IPS-NIHi7 (cell line): Measurements from ENCODE around the gene CD320.
"Not testable (repeated sequence)": the region's sequence is repeated elsewhere in the genome, so short reads cannot be mapped to it uniquely, and the experiment has no call there.

ENCODE experiments used
- DNase-seq: peaks from one replicate; pipeline ENCODE4 v3.0.0; 2012; ENCODE audit warnings: mixed read lengths; ENCODE audit errors: extremely low spot score

Gene CD320

GRCh38 chr19:8310342-8311055, 2.3 kb upstream of the CD320 start:
- DNase-seq, result no peak

DNA sequence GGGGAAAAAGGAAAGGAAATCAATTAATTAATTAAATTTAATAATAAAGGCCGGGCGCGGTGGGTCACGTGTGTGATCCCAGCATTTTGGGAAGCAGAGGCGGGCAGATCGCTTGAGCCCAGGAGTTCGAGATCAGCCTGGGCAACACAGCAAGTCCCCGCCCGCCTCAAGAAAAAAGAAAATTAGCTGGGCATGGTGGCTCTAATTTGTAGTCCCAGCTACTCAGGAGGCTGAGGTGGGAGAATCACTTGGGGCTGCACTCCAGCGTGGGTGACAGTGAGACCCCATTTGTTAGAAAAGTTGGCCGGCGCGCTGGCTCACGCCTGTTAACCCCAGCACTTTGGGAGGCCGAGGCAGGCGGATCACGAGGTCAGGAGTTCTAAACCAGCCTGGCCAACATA, 733 bp upstream of the CD320 start:
- no peak for DNase-seq

GRCh38 chr19:8307400-8307964, 676 bp downstream of the CD320 start:
- DNase-seq, result no peak

DNA sequence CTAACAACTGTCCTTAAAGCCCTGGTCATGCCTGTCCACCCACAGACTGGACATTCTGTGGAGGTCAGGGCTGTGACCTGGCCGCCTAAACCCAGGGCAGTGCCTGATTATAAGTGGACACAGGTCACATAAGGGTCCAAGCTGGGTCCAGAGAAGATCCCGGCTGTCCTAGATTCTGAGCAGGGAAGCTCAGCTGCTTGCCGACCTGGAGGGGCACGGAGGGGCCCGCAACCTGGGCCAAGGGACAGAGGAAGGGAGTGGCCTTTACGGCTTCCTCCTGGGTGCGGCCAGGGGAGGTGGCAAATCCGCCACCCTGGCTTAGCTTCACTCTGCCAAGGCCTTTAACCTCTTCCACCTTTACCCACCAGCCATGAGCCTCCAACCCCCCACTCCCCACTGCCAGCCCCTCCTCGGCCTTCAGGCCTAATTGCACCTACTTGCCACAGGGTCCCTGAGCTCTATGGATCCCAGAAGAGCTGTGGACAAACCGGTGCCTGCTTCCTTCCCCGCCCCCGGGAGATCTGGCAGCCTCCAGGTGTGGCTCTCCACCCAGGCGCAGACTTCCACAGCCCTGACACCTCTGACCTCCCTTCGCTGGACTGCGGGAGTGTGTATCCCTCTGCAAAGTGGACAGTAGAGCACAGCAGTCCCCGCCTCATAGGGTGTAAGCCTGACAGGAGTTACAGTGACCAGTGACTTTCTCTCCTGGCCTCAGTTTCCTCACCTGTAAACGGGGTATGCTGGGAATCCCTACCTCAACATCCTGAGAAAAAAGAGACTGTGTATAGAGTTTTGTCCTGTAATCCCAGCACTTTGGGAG, 1.7 kb downstream of the CD320 start:
- no peak for DNase-seq

DNA sequence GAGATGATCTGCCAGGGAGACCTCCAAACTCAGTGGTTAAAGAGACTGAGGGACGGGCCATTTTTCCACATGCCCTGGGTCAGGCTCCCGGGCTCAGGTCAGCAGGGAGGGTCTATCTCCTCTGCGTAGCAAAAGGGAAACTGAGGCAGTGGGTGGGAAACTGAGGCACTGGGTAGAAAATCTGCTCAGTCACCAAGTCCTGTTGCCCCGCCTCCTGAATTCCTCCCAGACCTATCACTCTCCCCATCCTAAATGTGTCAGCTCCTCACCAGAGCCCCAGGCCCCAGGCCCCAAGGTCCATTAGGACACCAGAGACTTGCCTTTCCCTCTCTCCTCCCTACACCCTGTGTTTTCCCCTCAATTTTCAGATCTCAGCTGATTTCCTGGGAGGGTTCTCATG, 2.4 kb downstream of the CD320 start:
- no peak for DNase-seq

DNA sequence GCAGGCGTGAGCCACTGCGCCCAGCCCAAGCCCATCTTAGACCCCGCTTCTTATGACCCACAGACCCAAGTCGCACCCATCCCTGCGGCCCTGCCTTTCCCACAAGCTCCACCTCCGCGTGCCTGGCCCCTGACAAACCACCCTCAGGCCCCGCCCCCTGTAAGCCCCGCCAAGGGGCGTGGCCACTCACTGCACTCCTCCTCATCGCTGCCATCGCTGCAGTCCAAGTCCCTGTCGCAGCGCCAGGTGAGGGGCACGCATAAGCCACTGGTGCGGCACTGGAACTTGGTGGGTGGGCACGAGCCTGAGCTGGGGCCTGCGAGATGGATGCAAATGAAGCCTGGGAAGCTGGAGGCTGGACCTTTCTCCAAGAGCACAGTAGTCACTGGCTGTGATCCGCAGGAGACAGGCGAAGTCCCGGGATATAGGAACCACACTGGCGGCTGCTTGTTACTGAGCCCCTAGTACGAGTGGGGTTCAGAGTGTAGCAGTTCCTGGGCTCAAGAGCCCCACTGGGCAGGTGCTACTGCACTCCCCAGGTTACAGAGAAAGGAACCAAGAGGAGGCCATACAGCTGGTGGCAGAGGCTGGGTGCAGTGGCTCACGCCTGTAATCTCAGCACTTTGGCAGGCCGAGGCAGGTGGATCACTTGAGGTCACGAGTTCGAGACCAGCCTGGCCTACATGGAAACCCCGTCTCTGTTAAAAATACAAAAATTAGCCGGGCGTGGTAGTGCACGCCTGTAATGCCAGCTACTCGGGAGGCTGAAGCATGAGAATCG, 3.1 kb downstream of the CD320 start:
- peak; percentile 94 for DNase-seq

- DNase-seq, result no peak
Measured at GRCh38 chr19:8302734-8303133, 5.4 kb downstream of the CD320 start.

DNA sequence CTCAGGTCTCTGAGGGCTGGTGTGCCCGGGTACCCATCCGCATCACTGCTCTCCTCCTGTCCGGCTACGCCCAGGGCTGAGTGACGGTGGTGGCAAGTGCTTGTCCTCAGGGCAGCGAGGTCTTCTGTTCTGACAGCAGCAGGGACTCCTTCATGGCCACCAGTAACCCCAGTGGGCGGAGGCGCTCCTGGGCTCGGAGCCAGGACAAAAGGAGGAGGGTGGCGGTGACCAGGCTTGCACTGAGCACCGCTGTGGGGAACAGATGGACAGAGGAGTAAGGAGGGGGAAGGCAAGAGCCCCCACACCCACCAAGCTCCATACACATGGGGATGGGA, 5.8 kb downstream of the CD320 start:
- no peak for DNase-seq

GRCh38 chr19:8291337-8291736, 16.8 kb downstream of the CD320 start:
- DNase-seq, result not testable (repeated sequence)

DNA sequence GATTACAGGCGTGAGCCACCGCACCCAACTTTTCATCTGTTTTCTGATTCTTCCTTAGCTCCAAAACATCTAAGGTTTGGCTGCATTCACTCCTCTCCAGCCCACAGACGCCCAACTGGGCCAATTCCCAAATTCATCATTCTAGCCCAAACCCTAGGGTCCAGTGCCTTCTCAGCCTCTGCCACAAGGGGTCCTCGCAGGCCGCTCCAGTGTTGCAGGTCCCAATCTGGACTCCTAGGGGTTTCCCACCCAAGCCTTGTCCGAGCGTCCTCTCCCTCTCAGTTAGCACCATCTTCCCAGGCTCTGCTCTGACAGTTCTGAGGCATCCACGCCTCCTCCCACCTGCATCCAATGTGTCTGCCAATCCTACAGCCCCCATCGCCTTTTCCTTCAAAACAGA, 31.6 kb downstream of the CD320 start:
- not testable (repeated sequence) for DNase-seq

GRCh38 chr19:8269724-8270123, 38.4 kb downstream of the CD320 start:
- no peak for DNase-seq

- DNase-seq, result no peak
Measured at GRCh38 chr19:8265872-8266271, 42.3 kb downstream of the CD320 start.

GRCh38 chr19:8264248-8264647, 43.9 kb downstream of the CD320 start:
- not testable (repeated sequence) for DNase-seq

DNA sequence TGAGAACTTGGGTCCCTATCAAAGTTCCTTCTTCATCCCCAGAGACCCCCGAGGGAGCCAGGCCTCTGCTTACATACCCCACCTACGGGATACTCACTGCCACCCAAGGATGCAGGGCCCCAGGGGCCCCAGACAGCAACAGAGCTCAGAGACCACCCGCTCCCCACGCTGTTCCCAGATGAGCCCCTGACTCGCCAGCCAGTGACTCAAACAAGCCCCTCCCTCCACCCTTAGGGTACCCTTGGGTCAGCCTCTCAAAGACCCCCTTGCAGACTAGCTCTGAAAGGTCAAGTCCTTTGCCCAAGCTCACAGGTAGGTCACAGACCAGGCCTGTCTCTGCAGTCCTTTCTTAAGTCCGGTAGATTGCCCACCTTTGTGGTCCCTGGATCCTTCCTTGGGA, 45.7 kb downstream of the CD320 start:
- no peak for DNase-seq

- no peak for DNase-seq
Measured at GRCh38 chr19:8261881-8262280, 46.3 kb downstream of the CD320 start.

GRCh38 chr19:8261347-8261746, 46.8 kb downstream of the CD320 start:
- no peak for DNase-seq

DNA sequence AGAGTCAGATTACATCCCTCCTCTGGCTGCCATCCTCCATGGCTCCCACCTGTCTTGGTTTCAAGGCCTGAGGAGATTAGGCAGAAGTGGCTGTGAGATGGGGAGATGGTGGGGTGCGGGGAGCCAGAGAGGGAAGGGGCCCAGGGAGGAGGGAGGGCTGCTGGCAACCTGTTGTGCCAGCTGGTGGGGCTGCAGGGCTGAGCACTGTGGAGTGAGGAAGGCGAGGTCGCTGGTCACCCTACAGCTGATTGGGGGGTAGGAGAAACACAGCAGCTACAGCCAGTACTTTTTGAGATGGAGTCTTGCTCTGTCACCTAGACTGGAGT, 48.3 kb downstream of the CD320 start:
- no peak for DNase-seq

GRCh38 chr19:8259142-8259921, 48.8 kb downstream of the CD320 start:
- no peak for DNase-seq

DNA sequence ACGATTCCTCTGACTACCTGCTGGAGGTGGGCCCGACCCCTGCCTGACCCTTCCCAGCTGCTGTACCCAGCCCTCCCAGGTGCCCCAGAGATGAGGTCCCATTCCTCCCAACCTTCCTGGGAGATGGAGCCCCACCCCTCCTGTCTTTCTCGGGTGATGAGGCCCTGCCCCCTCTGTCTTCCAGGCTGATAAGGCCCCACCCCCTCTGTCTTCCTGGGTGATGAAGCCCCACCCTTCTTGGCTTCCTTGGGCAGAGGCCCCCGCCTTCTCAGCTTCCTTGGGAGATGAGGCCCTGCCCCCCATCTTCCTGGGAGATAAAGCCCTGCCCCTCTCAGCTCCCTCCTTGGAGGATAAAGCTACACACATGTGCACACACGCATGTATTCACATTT, 51.1 kb downstream of the CD320 start:
- DNase-seq, result peak; percentile 46

DNA sequence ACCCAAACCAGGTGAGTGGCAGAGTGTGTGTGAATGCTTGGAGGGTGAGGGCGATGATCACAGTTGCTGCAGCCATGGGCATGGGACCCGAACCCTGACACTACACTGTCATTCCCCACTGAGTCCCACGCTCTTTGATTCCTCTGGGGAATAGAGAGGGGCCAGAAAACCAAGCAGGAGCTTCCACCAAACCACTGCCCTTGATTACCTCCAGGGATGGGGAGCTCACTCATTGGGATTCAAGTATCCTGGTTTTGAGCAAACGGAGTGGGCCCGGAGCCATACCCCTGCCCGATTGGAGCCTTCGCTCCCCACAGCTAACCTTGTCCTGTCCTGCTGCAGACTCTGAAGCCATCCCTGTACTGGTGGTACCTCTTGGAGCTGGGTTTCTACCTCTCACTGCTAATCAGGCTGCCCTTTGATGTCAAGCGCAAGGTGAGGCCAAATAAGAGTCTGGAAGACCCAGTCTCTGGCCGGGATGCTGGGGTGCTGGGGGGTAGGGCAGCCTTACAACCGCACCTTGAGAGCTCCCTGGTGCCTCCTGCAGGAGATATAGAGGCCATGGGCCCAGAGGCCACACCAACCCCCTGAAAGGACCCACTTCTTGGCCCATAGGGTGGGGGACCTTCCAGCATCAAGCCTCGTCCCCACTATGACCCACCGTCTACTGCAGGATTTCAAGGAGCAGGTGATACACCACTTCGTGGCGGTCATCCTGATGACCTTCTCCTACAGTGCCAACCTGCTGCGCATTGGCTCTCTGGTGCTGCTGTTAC, 51.7 kb downstream of the CD320 start:
- DNase-seq, result no peak
